Endothelial cell of umbilical vein (primary cell): ENCODE data around the gene LRRFIP2. TPM values are rescaled to one million over a fixed set of nuclear protein-coding genes. Genes with fewer than 3 reads are reported as not detected.

ENCODE experiments used
- BruUV-seq: library from RNA; stranded (reverse); fragments of 400-500 nt; replicated peaks from 2 replicates; lab custom pipeline; 2021; lab: Mats Ljungman, UMichigan
- CTCF ChIA-PET: fragments of 300-600, 350-600 bp; sonication (Branson Sonifier 250); formaldehyde crosslinking; loops from one replicate; lab custom pipeline; 2021; ENCODE audit warnings: antibody characterized with exemption, inconsistent platforms; lab: Charles Lee
- POLR2A ChIA-PET: fragments of 300-600, 350-600 bp; sonication (Branson Sonifier 250); formaldehyde crosslinking; loops from one replicate; lab custom pipeline; 2021; ENCODE audit warnings: antibody characterized with exemption, inconsistent platforms; lab: Charles Lee
- DNase-seq: peaks from one replicate; pipeline ENCODE4 v3.0.0-alpha.2; 2011; ENCODE audit warnings: low read depth, low spot score
- FAIRE-seq: peaks from 2 replicates; lab custom pipeline; 2011; peaks lifted over from hg19 to GRCh38; lab: Jason Lieb, UNC
- H2AFZ ChIP-seq: 2 replicates; pipeline ENCODE4 v1.6.0; 2012; ENCODE audit warnings: low read depth, low read length, control low read depth, inconsistent platforms
- H3K27ac ChIP-seq: 2 replicates; pipeline ENCODE4 v1.5.1; 2011; ENCODE audit warnings: low read depth, mild to moderate bottlenecking, control low read depth, low read length, moderate library complexity; ENCODE audit not compliant: insufficient read depth
- H3K27me3 ChIP-seq, 2 experiments: 2 replicates each; pipeline versions ENCODE4 v1.6.0 to v1.6.1; 2011; ENCODE audit warnings: low read length in 2 of 2, mixed read lengths in 1 of 2; ENCODE audit not compliant: control insufficient read depth in 2 of 2, insufficient read depth in 2 of 2
- H3K36me3 ChIP-seq, 2 experiments: 2 replicates in 1 of 2; 3 replicates in 1 of 2; pipeline ENCODE4 v1.5.1; 2011; ENCODE audit warnings: low read length in 2 of 2, mild to moderate bottlenecking in 1 of 2, moderate library complexity in 1 of 2; ENCODE audit not compliant: control insufficient read depth in 2 of 2, insufficient read depth in 2 of 2; ENCODE audit errors: extremely low read depth in 1 of 2
- H3K4me1 ChIP-seq: 3 replicates; pipeline ENCODE4 v1.5.1; 2011; ENCODE audit warnings: mild to moderate bottlenecking, low read length; ENCODE audit not compliant: control insufficient read depth, insufficient read depth; ENCODE audit errors: extremely low read depth
- H3K4me2 ChIP-seq: 2 replicates; pipeline ENCODE4 v1.6.1; 2011; ENCODE audit warnings: low read length, control low read depth, mixed read lengths; ENCODE audit not compliant: insufficient read depth
- H3K4me3 ChIP-seq, 3 experiments: fragments of 200-600 bp in 1 of 3; sonication (generic), shearing (Covaris generic) in 1 of 3; replicated peaks in 1 of 3; 2 replicates each; pipeline ENCODE4 v1.5.1; 2011 to 2016; ENCODE audit warnings: control low read depth in 3 of 3, low read length in 3 of 3, mild to moderate bottlenecking in 2 of 3, inconsistent platforms in 1 of 3, low read depth in 1 of 3, moderate library complexity in 1 of 3; ENCODE audit not compliant: insufficient read depth in 1 of 3
- H3K79me2 ChIP-seq: 2 replicates; pipeline ENCODE4 v1.6.0; 2012; ENCODE audit warnings: low read length, inconsistent platforms; ENCODE audit not compliant: control insufficient read depth, insufficient read depth
- H3K9ac ChIP-seq: replicated peaks from 2 replicates; pipeline ENCODE3; 2011; ENCODE audit warnings: low read length, control low read depth; ENCODE audit not compliant: insufficient read depth; ENCODE audit errors: extremely low read depth
- H3K9me1 ChIP-seq: replicated peaks from 3 replicates; pipeline ENCODE4 v1.6.0; 2011; ENCODE audit warnings: mild to moderate bottlenecking, low read length; ENCODE audit not compliant: control insufficient read depth, insufficient read depth; ENCODE audit errors: extremely low read depth
- H3K9me3 ChIP-seq: replicated peaks from 2 replicates; pipeline ENCODE4 v1.5.1; 2012; ENCODE audit warnings: low read length, inconsistent platforms; ENCODE audit not compliant: control insufficient read depth, insufficient read depth
- H4K20me1 ChIP-seq: replicated peaks from 2 replicates; pipeline ENCODE3; 2011; ENCODE audit warnings: mild to moderate bottlenecking, low read length; ENCODE audit not compliant: control insufficient read depth, insufficient read depth; ENCODE audit errors: extremely low read depth
- EZH2 ChIP-seq: IDR thresholded peaks from 2 replicates; pipeline ENCODE4 v1.6.1; 2012; ENCODE audit warnings: borderline replicate concordance, low read depth, mild to moderate bottlenecking, moderate library complexity, low read length, inconsistent platforms; ENCODE audit not compliant: severe bottlenecking
- FOS ChIP-seq: IDR thresholded peaks from 2 replicates; pipeline ENCODE4 v1.6.1; 2011; ENCODE audit warnings: mild to moderate bottlenecking, low read length, moderate library complexity, borderline replicate concordance; ENCODE audit not compliant: insufficient read depth
- GATA2 ChIP-seq: IDR thresholded peaks from 2 replicates; pipeline ENCODE4 v1.7.0; 2011; ENCODE audit warnings: low read depth, mild to moderate bottlenecking, moderate library complexity, mixed read lengths, low read length; ENCODE audit not compliant: insufficient read length, insufficient read depth
- JUN ChIP-seq: IDR thresholded peaks from 2 replicates; pipeline ENCODE4 v1.6.1; 2011; ENCODE audit warnings: borderline replicate concordance, low read depth; ENCODE audit not compliant: insufficient read length, insufficient read depth
- MYC ChIP-seq: IDR thresholded peaks from one replicate; pipeline ENCODE4 v1.6.1; 2011; ENCODE audit warnings: mild to moderate bottlenecking, low read depth, low read length
- POLR2A ChIP-seq: IDR thresholded peaks from 2 replicates; pipeline ENCODE4 v1.6.1; 2012; ENCODE audit warnings: low read depth, mild to moderate bottlenecking, control low read depth, low read length
- POLR2AphosphoS5 ChIP-seq: IDR thresholded peaks from 2 replicates; pipeline ENCODE4 v1.6.1; 2012; ENCODE audit warnings: low read depth, mild to moderate bottlenecking, control low read depth, low read length, moderate library complexity; ENCODE audit not compliant: insufficient read depth
- dilution Hi-C: fragments of 300-500 bp; cut with MboI; formaldehyde crosslinking; loops from one replicate; pipeline ENCODE4 v1.15.0; 2019; ENCODE audit warnings: low sequenced_read_pairs; ENCODE audit not compliant: extremely low pct_ligation_motif_present
- intact Hi-C: fragments of 100-400 bp; cut with micrococcal nuclease; formaldehyde crosslinking; loops from one replicate; pipeline ENCODE4 v1.10.0; 2022
- polyA plus RNA-seq, 4 experiments: library from polyadenylated mRNA; depleted of rRNA in 3 of 4; stranded (reverse) in 3 of 4; unstranded in 1 of 4; fragments of >200 nt; gene quantifications; 2 replicates each; pipeline versions ENCODE4 v1.2.1 to v1.2.3, GENCODE V29; 2011 to 2012; ENCODE audit warnings: missing spikeins in 1 of 4
- total RNA-seq: library from RNA; stranded (reverse); gene quantifications from 2 replicates; pipeline ENCODE4 v1.2.3, GENCODE V29; 2021
- TF ChIP-seq, protein P1 (sequence below): IDR thresholded peaks from 2 replicates; pipeline ENCODE4 v1.6.1; 2011; ENCODE audit not compliant: insufficient read depth, insufficient read length
- TF ChIP-seq, protein P2 (sequence below), 2 donors: IDR thresholded peaks; 1 replicate in 1 of 2; 2 replicates in 1 of 2; pipeline ENCODE4 v1.5.1; 2011; ENCODE audit warnings: low read length in 2 of 2, mild to moderate bottlenecking in 2 of 2, moderate library complexity in 2 of 2, control low read depth in 1 of 2, inconsistent platforms in 1 of 2, low read depth in 1 of 2; ENCODE audit not compliant: insufficient read depth in 1 of 2; ENCODE audit errors: extremely low read depth in 1 of 2

LRRFIP2 gene
- total and polyA plus RNA-seq, 2 donors (not counting 3 experiments of a cell fraction or from before 2014, with no cell fraction given): 20.8 to 78.9 TPM

DNA sequence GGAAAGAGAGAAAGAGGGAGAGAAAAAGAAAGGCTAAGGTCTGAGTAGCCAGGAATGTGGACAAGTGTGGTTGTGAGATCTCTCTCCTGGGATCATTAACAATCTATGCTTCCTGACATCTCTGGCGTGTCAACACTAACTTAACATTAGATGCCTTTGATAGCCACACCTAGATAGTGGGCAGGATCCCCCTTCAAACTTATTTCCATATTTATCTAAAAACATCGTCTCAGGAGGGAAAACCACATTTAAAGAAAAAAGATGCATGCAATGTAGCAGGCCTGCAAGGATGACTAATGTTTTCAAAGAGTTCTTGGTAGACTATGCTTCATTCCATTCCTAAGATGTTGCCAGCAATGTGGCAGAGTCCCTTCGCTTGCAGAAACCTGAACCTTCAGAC is 100.2 kb downstream of the LRRFIP2 start:
- no TSS peak for BruUV-seq
- Histone ChIP-seq H3K4me3 (no peak overlapping the region), H3K4me2 (no peak overlapping the region), H3K27ac (no peak overlapping the region), H3K4me1 (peaks cover 11% of the 10 kb centered on the region), H3K79me2 (no peaks in the 10 kb centered on the region), H3K9me3 (no peaks in the 10 kb centered on the region), H3K27me3 (no peaks in the 10 kb centered on the region), H3K9ac (no peak overlapping the region), H2AFZ (no peak overlapping the region), H3K36me3 (peaks cover 1 to 9% of the 10 kb centered on the region in 2 experiments), H3K9me1 (no peaks in the 10 kb centered on the region), H4K20me1 (no peaks in the 10 kb centered on the region)
- ChIA-PET POLR2A (no interaction called here), CTCF (interaction anchor here (1.0 to 1.5 kb wide), 2 partner anchors 10 to 17 kb away, joined by 3 to 4 read pairs; no protein-coding TSS in a partner anchor)
- TF ChIP-seq MYC (no peak), POLR2AphosphoS5 (no peak), FOS (no peak), EZH2 (no peak), POLR2A (no peak), JUN (no peak), GATA2 (no peak)
- TF ChIP-seq, protein P1, sequence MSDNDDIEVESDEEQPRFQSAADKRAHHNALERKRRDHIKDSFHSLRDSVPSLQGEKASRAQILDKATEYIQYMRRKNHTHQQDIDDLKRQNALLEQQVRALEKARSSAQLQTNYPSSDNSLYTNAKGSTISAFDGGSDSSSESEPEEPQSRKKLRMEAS: no peak
- TF ChIP-seq, protein P2, sequence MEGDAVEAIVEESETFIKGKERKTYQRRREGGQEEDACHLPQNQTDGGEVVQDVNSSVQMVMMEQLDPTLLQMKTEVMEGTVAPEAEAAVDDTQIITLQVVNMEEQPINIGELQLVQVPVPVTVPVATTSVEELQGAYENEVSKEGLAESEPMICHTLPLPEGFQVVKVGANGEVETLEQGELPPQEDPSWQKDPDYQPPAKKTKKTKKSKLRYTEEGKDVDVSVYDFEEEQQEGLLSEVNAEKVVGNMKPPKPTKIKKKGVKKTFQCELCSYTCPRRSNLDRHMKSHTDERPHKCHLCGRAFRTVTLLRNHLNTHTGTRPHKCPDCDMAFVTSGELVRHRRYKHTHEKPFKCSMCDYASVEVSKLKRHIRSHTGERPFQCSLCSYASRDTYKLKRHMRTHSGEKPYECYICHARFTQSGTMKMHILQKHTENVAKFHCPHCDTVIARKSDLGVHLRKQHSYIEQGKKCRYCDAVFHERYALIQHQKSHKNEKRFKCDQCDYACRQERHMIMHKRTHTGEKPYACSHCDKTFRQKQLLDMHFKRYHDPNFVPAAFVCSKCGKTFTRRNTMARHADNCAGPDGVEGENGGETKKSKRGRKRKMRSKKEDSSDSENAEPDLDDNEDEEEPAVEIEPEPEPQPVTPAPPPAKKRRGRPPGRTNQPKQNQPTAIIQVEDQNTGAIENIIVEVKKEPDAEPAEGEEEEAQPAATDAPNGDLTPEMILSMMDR (IDR thresholded peaks at IDR 0.05; ENCODE audit: extremely low read depth in 1 of 2, insufficient read depth in 1 of 2, low read depth in 1 of 2, low read length in 2 of 2): no peak
- dilution Hi-C loops: no loop called here
- FAIRE-seq: no peak
- DNase-seq: no peak
- intact Hi-C loops: no loop called here
